ENCODE results near the gene RAB25.

DNA sequence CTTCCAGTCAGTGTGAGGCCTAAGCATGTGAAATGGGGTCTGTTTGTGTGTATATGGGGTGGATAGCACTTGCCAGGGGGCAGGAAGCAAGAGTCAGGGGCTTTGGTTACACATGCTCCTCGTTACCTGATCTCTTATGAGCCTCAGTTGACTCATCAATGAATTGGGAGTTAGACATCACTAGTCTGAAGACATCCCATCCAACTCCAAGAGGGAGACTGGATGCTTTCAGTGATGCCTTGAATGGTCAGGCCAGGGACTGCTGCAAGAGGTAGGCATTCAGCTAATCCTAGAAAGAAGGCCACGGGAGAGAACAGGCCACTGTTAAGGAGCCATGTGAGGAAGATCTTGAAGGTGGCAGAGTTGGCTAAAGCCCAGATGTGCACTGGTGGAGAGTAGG lies 6.3 kb downstream of the RAB25 start:
- no peak for TF ChIP-seq POLR2AphosphoS2 (IDR thresholded peaks at IDR 0.05; ENCODE audit: low read depth, low read length)
- TF ChIP-seq, protein P1, sequence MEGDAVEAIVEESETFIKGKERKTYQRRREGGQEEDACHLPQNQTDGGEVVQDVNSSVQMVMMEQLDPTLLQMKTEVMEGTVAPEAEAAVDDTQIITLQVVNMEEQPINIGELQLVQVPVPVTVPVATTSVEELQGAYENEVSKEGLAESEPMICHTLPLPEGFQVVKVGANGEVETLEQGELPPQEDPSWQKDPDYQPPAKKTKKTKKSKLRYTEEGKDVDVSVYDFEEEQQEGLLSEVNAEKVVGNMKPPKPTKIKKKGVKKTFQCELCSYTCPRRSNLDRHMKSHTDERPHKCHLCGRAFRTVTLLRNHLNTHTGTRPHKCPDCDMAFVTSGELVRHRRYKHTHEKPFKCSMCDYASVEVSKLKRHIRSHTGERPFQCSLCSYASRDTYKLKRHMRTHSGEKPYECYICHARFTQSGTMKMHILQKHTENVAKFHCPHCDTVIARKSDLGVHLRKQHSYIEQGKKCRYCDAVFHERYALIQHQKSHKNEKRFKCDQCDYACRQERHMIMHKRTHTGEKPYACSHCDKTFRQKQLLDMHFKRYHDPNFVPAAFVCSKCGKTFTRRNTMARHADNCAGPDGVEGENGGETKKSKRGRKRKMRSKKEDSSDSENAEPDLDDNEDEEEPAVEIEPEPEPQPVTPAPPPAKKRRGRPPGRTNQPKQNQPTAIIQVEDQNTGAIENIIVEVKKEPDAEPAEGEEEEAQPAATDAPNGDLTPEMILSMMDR (CRISPR knock-in tag; IDR thresholded peaks at IDR 0.05), result no peak
- TF ChIP-seq POLR2A (IDR thresholded peaks at IDR 0.05; ENCODE audit: insufficient read depth in 1 of 2, low read depth in 2 of 2, low read length in 2 of 2), result no peak
- TF ChIP-seq ZNF770 (CRISPR knock-in tag; IDR thresholded peaks at IDR 0.05), result no peak
